Liver (tissue), 3 donors: ENCODE data around the gene MAP3K9.

Experiments
- EGR1 ChIP-seq, 2 donors: IDR thresholded peaks; 2 replicates each; pipeline ENCODE4 v1.6.1; 2016 to 2018; ENCODE audit warnings: antibody characterized with exemption in 2 of 2, low read depth in 2 of 2
- JUND ChIP-seq, 2 donors: IDR thresholded peaks; 2 replicates each; pipeline ENCODE4 v1.6.1; 2016; ENCODE audit warnings: antibody characterized with exemption in 2 of 2
- TF ChIP-seq, protein P1 (sequence below): IDR thresholded peaks from 2 replicates; pipeline ENCODE4 v1.6.1; 2016; ENCODE audit warnings: antibody characterized with exemption
- TF ChIP-seq, protein P2 (sequence below): fragments of 150-350 bp; IDR thresholded peaks from 2 replicates; pipeline ENCODE4 v1.5.1; 2017; ENCODE audit warnings: improper control_type of control experiment, low read depth, low read length; ENCODE audit not compliant: missing input control
- TF ChIP-seq, protein P3 (sequence below): IDR thresholded peaks from 2 replicates; pipeline ENCODE4 v1.6.1; 2016; ENCODE audit warnings: antibody characterized with exemption
- TF ChIP-seq, protein P4 (sequence below): IDR thresholded peaks from 2 replicates; pipeline ENCODE4 v1.6.1; 2016; ENCODE audit warnings: antibody characterized with exemption, mild to moderate bottlenecking
- donor health status: healthy.
- donor health status: healthy.

DNA sequence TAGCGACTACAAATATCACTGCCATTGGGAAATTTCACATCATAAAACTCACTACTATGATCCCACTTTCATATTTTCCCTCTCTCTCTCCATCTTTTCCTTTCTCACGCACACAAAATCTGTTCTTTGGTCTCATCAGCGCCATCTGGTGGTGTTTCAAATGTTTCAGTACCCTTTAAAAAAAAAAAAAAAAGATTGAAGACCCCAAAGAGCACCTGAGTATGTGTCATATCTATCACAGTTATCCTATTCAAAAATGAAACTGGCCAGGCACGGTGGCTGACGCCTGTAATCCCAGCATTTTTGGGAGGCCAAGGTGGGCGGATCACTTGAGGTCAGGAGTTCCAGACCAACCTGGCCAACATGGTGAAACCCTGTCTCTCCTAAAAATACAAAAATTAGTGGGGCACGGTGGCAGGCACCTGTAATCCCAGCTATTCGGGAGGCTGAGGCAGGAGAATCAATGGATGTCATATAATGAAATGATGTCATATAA, 95.2 kb downstream of the MAP3K9 start:
- TF ChIP-seq, protein P1, sequence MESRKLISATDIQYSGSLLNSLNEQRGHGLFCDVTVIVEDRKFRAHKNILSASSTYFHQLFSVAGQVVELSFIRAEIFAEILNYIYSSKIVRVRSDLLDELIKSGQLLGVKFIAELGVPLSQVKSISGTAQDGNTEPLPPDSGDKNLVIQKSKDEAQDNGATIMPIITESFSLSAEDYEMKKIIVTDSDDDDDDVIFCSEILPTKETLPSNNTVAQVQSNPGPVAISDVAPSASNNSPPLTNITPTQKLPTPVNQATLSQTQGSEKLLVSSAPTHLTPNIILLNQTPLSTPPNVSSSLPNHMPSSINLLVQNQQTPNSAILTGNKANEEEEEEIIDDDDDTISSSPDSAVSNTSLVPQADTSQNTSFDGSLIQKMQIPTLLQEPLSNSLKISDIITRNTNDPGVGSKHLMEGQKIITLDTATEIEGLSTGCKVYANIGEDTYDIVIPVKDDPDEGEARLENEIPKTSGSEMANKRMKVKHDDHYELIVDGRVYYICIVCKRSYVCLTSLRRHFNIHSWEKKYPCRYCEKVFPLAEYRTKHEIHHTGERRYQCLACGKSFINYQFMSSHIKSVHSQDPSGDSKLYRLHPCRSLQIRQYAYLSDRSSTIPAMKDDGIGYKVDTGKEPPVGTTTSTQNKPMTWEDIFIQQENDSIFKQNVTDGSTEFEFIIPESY: no peak
- TF ChIP-seq, protein P2, sequence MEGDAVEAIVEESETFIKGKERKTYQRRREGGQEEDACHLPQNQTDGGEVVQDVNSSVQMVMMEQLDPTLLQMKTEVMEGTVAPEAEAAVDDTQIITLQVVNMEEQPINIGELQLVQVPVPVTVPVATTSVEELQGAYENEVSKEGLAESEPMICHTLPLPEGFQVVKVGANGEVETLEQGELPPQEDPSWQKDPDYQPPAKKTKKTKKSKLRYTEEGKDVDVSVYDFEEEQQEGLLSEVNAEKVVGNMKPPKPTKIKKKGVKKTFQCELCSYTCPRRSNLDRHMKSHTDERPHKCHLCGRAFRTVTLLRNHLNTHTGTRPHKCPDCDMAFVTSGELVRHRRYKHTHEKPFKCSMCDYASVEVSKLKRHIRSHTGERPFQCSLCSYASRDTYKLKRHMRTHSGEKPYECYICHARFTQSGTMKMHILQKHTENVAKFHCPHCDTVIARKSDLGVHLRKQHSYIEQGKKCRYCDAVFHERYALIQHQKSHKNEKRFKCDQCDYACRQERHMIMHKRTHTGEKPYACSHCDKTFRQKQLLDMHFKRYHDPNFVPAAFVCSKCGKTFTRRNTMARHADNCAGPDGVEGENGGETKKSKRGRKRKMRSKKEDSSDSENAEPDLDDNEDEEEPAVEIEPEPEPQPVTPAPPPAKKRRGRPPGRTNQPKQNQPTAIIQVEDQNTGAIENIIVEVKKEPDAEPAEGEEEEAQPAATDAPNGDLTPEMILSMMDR: peak; percentile 54
- TF ChIP-seq, protein P3, sequence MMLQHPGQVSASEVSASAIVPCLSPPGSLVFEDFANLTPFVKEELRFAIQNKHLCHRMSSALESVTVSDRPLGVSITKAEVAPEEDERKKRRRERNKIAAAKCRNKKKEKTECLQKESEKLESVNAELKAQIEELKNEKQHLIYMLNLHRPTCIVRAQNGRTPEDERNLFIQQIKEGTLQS: no peak
- TF ChIP-seq, protein P4, sequence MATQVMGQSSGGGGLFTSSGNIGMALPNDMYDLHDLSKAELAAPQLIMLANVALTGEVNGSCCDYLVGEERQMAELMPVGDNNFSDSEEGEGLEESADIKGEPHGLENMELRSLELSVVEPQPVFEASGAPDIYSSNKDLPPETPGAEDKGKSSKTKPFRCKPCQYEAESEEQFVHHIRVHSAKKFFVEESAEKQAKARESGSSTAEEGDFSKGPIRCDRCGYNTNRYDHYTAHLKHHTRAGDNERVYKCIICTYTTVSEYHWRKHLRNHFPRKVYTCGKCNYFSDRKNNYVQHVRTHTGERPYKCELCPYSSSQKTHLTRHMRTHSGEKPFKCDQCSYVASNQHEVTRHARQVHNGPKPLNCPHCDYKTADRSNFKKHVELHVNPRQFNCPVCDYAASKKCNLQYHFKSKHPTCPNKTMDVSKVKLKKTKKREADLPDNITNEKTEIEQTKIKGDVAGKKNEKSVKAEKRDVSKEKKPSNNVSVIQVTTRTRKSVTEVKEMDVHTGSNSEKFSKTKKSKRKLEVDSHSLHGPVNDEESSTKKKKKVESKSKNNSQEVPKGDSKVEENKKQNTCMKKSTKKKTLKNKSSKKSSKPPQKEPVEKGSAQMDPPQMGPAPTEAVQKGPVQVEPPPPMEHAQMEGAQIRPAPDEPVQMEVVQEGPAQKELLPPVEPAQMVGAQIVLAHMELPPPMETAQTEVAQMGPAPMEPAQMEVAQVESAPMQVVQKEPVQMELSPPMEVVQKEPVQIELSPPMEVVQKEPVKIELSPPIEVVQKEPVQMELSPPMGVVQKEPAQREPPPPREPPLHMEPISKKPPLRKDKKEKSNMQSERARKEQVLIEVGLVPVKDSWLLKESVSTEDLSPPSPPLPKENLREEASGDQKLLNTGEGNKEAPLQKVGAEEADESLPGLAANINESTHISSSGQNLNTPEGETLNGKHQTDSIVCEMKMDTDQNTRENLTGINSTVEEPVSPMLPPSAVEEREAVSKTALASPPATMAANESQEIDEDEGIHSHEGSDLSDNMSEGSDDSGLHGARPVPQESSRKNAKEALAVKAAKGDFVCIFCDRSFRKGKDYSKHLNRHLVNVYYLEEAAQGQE: no peak
- TF ChIP-seq JUND (IDR thresholded peaks at IDR 0.05): no peak
- no peak for TF ChIP-seq EGR1 (IDR thresholded peaks at IDR 0.05; ENCODE audit: low read depth in 2 of 2)
